Retinal pigment epithelial cell (primary cell): ENCODE data around the gene PANK1.

Experiments
- DNase-seq: peaks from one replicate; pipeline ENCODE4 v3.0.0-alpha.2; 2010; ENCODE audit warnings: low read depth
- H3K4me3 ChIP-seq: 2 replicates; pipeline ENCODE4 v1.5.1; 2011; ENCODE audit warnings: mild to moderate bottlenecking, low read length, control low read depth, moderate library complexity
- TF ChIP-seq, protein P1 (sequence below): conservative IDR thresholded peaks from 2 replicates; pipeline ENCODE4 v1.5.1; 2011; ENCODE audit warnings: low read depth, low read length, control low read depth, inconsistent platforms

PANK1 gene

DNA sequence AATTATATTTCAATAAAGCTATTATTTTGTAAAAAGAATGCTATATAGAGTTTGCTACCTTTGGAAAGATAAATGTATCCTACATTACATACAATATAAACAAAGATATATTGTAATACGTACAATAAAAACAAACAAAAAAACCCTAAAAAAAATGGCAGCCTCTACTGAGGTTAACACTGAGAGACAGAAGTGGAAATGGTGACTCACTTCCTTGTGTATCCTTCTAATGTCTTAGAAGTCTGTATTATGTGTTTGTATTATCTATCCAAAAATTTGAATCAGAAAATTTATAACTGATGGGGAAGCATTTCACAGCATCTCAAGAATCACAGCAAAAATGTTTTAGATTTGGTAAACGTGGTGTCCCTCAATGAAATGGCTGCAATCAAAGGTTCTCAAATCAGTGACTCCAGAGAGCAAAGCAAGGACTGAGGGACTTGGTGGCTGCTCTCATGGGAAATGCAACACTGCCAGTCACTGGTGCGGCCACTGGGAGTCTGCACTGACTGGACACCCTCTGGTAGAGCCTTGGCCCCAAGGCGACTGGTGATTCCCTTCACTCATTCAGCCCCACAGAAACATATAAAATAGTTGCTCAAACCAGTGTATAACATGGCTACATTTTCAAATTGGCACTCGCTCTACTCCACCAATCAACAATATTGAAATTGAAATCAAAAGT lies 53.8 kb downstream of the PANK1 start:
- TF ChIP-seq, protein P1, sequence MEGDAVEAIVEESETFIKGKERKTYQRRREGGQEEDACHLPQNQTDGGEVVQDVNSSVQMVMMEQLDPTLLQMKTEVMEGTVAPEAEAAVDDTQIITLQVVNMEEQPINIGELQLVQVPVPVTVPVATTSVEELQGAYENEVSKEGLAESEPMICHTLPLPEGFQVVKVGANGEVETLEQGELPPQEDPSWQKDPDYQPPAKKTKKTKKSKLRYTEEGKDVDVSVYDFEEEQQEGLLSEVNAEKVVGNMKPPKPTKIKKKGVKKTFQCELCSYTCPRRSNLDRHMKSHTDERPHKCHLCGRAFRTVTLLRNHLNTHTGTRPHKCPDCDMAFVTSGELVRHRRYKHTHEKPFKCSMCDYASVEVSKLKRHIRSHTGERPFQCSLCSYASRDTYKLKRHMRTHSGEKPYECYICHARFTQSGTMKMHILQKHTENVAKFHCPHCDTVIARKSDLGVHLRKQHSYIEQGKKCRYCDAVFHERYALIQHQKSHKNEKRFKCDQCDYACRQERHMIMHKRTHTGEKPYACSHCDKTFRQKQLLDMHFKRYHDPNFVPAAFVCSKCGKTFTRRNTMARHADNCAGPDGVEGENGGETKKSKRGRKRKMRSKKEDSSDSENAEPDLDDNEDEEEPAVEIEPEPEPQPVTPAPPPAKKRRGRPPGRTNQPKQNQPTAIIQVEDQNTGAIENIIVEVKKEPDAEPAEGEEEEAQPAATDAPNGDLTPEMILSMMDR, result no peak
- no peak overlapping the region for H3K4me3 ChIP-seq
- DNase-seq, result no peak

DNA sequence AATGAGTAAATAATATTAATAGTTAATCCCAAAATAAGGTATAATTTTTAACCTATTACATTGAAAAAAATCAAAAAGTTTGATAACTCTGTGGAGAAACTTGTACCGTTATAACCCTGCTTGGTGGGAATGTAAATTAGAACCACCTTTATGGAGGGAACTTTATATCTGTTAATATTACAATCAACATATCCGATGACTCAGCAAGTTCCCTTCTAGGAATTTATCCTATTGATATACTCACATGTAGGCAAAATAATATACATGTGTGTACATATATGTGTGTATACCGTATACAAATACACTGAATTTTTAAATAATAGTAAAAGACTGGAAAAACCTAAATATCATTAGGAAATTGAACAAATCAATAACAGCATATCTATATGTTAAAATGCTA lies 54.7 kb downstream of the PANK1 start:
- TF ChIP-seq, protein P1, result no peak
- DNase-seq, result no peak
- no peak overlapping the region for H3K4me3 ChIP-seq

DNA sequence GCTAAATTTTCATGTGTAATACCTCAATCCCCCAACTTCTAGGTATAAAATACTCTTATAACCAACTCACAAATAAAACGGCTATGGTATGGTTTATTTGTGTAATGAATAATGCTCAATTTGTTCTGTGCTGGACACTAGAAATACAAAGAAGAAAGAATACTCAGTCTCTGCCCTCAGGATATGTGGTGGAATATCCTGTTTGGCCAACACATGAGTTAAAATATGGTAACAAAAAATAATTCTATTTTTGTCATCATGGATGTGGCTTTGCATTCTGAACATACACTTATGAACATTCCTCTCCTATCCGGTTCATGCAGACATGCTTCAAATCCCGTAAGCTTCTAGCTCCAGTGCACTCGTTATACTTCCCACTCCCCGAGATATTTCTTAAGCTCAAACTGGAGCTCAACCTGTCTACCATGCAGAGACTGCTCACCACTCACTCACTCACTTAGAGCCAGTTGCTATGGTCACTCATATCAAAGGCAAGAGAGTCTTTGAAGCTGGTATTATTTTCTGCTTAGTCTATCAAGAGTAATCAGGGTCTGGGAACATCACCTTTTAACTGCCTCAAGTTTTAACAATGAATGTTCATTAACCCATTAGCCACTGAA lies 55.8 kb downstream of the PANK1 start:
- DNase-seq, result no peak
- TF ChIP-seq, protein P1, result no peak
- no peak overlapping the region for H3K4me3 ChIP-seq

DNA sequence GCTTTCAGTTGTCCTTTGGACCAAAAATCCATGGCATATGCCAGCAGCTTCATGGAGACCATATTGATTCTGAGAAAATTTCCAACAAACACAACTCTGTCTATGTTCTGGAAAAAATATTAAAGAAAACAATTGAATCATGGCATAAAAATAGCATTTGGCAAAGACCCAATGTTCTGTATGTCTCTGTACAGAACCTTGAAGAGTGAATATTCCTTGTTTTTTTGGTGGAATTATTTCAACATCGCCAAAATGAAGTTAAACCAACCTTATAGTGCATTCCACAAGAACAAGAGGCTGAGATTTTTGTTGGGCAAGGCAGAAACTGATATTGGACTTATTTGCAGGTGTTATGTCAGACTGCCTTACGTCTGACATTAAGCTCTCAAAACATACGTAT lies 56.4 kb downstream of the PANK1 start:
- H3K4me3 ChIP-seq, result no peak overlapping the region
- DNase-seq, result no peak
- TF ChIP-seq, protein P1, result no peak

DNA sequence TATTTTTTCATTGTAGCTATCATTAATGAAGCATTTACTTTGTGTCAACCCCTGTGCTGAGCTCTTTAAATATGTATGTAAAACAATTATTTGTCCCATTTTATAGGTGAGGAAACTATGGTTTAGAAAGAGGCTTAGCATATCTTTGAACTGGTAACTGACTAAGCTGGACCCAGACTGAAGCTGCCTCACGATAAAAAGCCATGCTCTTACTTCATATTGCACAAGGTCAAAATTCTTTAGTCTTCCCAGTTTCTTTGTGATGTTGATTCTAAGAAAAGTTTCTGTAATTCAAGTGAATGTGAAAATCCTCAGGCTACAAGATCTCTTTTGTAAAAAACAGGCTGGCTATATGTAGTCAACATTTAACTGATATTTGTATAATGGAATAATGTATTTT lies 63.0 kb downstream of the PANK1 start:
- no peak for DNase-seq
- TF ChIP-seq, protein P1, result no peak
- no peak overlapping the region for H3K4me3 ChIP-seq

DNA sequence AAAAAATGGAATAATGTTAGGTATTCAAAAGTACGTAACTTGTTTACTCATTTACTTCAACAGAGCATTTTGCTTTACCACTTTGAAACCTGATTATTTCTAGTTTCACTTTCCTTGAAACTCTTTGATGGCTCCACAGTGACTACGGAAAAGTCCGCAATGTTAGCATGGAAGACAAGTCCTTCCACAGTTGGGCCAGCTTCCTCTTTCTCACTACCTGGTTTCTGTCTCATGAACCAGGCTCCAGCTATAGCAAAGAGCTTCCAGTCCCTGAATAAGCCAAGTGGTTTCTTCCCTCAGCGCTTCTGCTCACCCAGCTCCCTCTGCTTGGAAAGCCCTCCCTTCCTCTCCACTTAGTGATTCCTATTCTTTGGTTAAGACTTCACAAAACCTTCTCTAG lies 64.8 kb downstream of the PANK1 start:
- no peak overlapping the region for H3K4me3 ChIP-seq
- DNase-seq, result no peak
- TF ChIP-seq, protein P1, result no peak

DNA sequence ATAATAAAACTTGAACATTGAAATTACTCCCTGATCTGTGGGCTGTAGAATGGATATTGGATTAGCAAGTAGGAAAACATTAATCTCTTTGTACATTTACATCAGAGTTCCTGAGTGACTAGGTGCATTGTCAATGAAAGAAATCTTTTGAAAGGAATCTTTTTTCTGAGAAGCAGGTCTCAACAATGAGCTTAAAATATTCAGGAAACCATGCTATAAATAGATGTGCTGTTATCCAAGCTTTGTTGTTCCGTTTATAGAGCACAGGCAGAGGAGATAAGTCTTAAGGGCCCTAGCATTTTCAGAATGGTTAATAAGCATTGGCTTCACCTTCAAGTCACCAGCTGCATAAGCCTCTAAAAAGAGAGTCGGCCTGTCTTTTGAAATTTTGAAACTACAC lies 68.3 kb downstream of the PANK1 start:
- TF ChIP-seq, protein P1, result no peak
- DNase-seq, result no peak
- no peak overlapping the region for H3K4me3 ChIP-seq
